Gastrocnemius medialis (tissue), 4 donors: ENCODE measurements around the gene HARS1. TPM values are rescaled to one million over a fixed set of nuclear protein-coding genes. Genes with fewer than 3 reads are reported as not detected.
A peak's percentile ranks its signal among the peaks of the same experiment; 100 is the strongest.
"Not testable (repeated sequence)": the region's sequence is repeated elsewhere in the genome, so short reads cannot be mapped to it uniquely, and the experiment has no call there.

Experiments
- ATAC-seq, 2 donors: fragments of 150-250 bp; one replicate each; pipeline ENCODE4 v1.9.1; 2016
- DNase-seq, 2 donors: peaks; one replicate each; pipeline ENCODE4 v3.0.0-alpha.2; 2019
- H3K27ac ChIP-seq, 4 donors: fragments of 200-600 bp; sonication (generic); 1 replicate in 1 of 4; 2 replicates in 3 of 4; pipeline ENCODE4 v1.5.1; 2016 to 2018; ENCODE audit warnings: mild to moderate bottlenecking in 2 of 4, moderate library complexity in 1 of 4
- H3K27me3 ChIP-seq, 3 donors: fragments of 200-600 bp; sonication (generic) in 2 of 3; 1 replicate in 1 of 3; 2 replicates in 2 of 3; pipeline versions ENCODE4 v1.5.1 to v1.6.0; 2016 to 2019; ENCODE audit warnings: mild to moderate bottlenecking in 1 of 3, moderate library complexity in 1 of 3
- H3K36me3 ChIP-seq, 2 donors: fragments of 200-600 bp; sonication (generic) in 1 of 2; one replicate each; pipeline ENCODE4 v1.5.1; 2017 to 2018
- H3K4me1 ChIP-seq, 2 donors: fragments of 200-600 bp; sonication (generic) in 1 of 2; one replicate each; pipeline ENCODE4 v1.5.1; 2016 to 2017; ENCODE audit warnings: mild to moderate bottlenecking in 2 of 2
- H3K4me3 ChIP-seq, 4 donors: fragments of 200-600 bp; sonication (generic) in 3 of 4; 1 replicate in 1 of 4; 2 replicates in 3 of 4; pipeline ENCODE4 v1.5.1; 2016 to 2019; ENCODE audit warnings: mild to moderate bottlenecking in 2 of 4
- H3K9me3 ChIP-seq, 3 donors: fragments of 200-600 bp; sonication (generic) in 2 of 3; 1 replicate in 1 of 3; 2 replicates in 2 of 3; pipeline ENCODE4 v1.5.1; 2016 to 2019
- CTCF ChIP-seq, 5 experiments: fragments of 450-650 bp in 3 of 5; fragments of 200-600 bp in 2 of 5; sonication (generic) in 2 of 5; IDR thresholded peaks in 4 of 5; conservative IDR thresholded peaks in 1 of 5; 1 replicate in 4 of 5; 2 replicates in 1 of 5; pipeline ENCODE4 v1.5.1; 2016 to 2019; ENCODE audit warnings: antibody characterized with exemption in 5 of 5, mild to moderate bottlenecking in 3 of 5, moderate library complexity in 3 of 5
- POLR2A ChIP-seq, 2 donors: fragments of 450-650 bp; IDR thresholded peaks; one replicate each; pipeline ENCODE4 v1.6.1; 2017; ENCODE audit warnings: antibody characterized with exemption in 2 of 2, mild to moderate bottlenecking in 2 of 2, moderate library complexity in 2 of 2
- in situ Hi-C, 4 donors: fragments of 200-750 bp; cut with MboI; loops; one replicate each; pipeline versions ENCODE4 v1.15.0 to v1.8.0; 2017; ENCODE audit warnings: low sequenced_read_pairs in 4 of 4
- intact Hi-C: fragments of 100-400 bp; cut with DNase I; formaldehyde crosslinking; loops from one replicate; pipeline ENCODE4 v1.15.1; 2023; ENCODE audit warnings: low total_unique reads
- total RNA-seq, 4 donors: library from RNA; depleted of rRNA; stranded (reverse); fragments of >200 nt; gene quantifications; one replicate each; pipeline versions ENCODE4 v1.1.0 to v1.2.3, GENCODE V29; 2016

HARS1 gene
- total RNA-seq, 4 donors from 2014 or later, result 38.2 to 72.9 (median 59.4) TPM

- Histone ChIP-seq H3K36me3 (no peaks in the 10 kb centered on the region), H3K4me1 (peaks cover 0 to 7% of the 10 kb centered on the region in 2 donors), H3K27ac (peak overlapping the region in 3 of 4 donors; percentile 82 to 91 (median 88)), H3K27me3 (no peaks in the 10 kb centered on the region), H3K4me3 (peak overlapping the region in 2 of 4 donors; percentile 63 to 66), H3K9me3 (no peaks in the 10 kb centered on the region)
- in situ Hi-C loops (loop anchor here in 1 of 4 donors (25.0 kb wide), 1 partner anchor 851 kb away; no protein-coding TSS in a partner anchor), intact Hi-C loops (loop anchor here (1.0 to 5.0 kb wide), 4 partner anchors 11 to 309 kb away; partner anchors contain the start of genes ANKHD1, WDR55 and ZMAT2)
- no peak for DNase-seq
- ATAC-seq, result no peak
- TF ChIP-seq POLR2A (IDR thresholded peaks at IDR 0.05) (no peak), CTCF (IDR thresholded peaks at IDR 0.05 in 4 of 5, conservative IDR thresholded peaks at IDR 0.05 in 1 of 5) (no peak)
Measured at GRCh38 chr5:140711794-140712193, 20.6 kb upstream of the HARS1 start.

- TF ChIP-seq CTCF (IDR thresholded peaks at IDR 0.05 in 4 of 5, conservative IDR thresholded peaks at IDR 0.05 in 1 of 5) (no peak), POLR2A (IDR thresholded peaks at IDR 0.05) (peak; percentile 56 to 63)
- in situ Hi-C loops (loop anchor here in 1 of 4 donors (25.0 kb wide), 1 partner anchor 851 kb away; no protein-coding TSS in a partner anchor), intact Hi-C loops (loop anchor here (1.0 to 5.0 kb wide), 4 partner anchors 11 to 309 kb away; partner anchors contain the start of genes ANKHD1, WDR55 and ZMAT2)
- Histone ChIP-seq H3K27ac (peak overlapping the region; percentile 82 to 91 (median 86)), H3K4me1 (peaks cover 0 to 13% of the 10 kb centered on the region in 2 donors), H3K27me3 (no peaks in the 10 kb centered on the region), H3K9me3 (no peaks in the 10 kb centered on the region), H3K36me3 (peaks cover 0 to 2% of the 10 kb centered on the region in 2 donors), H3K4me3 (peak overlapping the region; percentile 57 to 66 (median 62))
- ATAC-seq (peak; percentile 92 to 95), DNase-seq (peak; percentile 79 to 88)
Measured at GRCh38 chr5:140710899-140711552, 19.9 kb upstream of the HARS1 start.

DNA sequence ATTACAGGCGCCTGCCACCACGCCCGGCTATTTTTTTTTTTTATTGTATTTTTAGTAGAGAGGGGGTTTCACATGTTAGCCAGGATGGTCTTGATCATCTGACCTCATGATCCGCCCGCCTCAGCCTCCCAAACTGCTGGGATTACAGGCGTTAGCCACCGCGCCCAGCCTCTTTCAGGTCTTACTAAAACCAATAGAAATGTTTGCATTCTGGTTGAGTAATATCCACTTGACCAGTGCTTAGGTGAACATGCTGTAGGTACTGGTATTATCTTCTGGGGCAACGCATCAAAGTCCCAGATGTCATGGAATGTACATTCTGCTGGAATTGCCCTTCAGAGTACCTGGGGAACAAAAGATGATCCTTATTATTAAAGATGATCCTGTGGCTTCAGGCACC, 17.6 kb upstream of the HARS1 start:
- intact Hi-C loops, ATAC-seq, H3K4me3 ChIP-seq, H3K27me3 ChIP-seq, H3K27ac ChIP-seq, DNase-seq, H3K9me3 ChIP-seq: not testable (repeated sequence)
- in situ Hi-C loops, result loop anchor here in 1 of 4 donors (25.0 kb wide), 1 partner anchor 854 kb away; no protein-coding TSS in a partner anchor
- Histone ChIP-seq H3K4me1 (peaks cover 0 to 13% of the 10 kb centered on the region in 2 donors), H3K36me3 (peaks cover 6 to 24% of the 10 kb centered on the region in 2 donors)

- ATAC-seq, result no peak
Measured at GRCh38 chr5:140707812-140708211, 16.6 kb upstream of the HARS1 start.

More at GRCh38 chr5:140707812-140708211, 16.6 kb upstream of the HARS1 start:
- no peaks in the 10 kb centered on the region for H3K27me3 ChIP-seq
- peaks cover 6 to 34% of the 10 kb centered on the region in 2 donors for H3K36me3 ChIP-seq
- no peaks in the 10 kb centered on the region for H3K9me3 ChIP-seq
- TF ChIP-seq CTCF (IDR thresholded peaks at IDR 0.05 in 4 of 5, conservative IDR thresholded peaks at IDR 0.05 in 1 of 5) (no peak), POLR2A (IDR thresholded peaks at IDR 0.05) (no peak)
- intact Hi-C loops, result loop anchor here (2.0 kb wide), 1 partner anchor 69 kb away; the partner anchor contains the start of gene TMCO6
- no peak for DNase-seq
- no peak overlapping the region for H3K4me3 ChIP-seq
- H3K4me1 ChIP-seq, result peaks cover 0 to 13% of the 10 kb centered on the region in 2 donors
- H3K27ac ChIP-seq, result peak overlapping the region; percentile 65 to 81 (median 69)
- in situ Hi-C loops, result loop anchor here in 1 of 4 donors (25.0 kb wide), 1 partner anchor 854 kb away; no protein-coding TSS in a partner anchor
